Measurements from ENCODE around the gene SPATA18. TPM values are rescaled to one million over a fixed set of nuclear protein-coding genes. Genes with fewer than 3 reads are reported as not detected.

Gene SPATA18
- total and polyA plus RNA-seq, 2 experiments from 2014 or later: 2.7 to 7.8 TPM

DNA sequence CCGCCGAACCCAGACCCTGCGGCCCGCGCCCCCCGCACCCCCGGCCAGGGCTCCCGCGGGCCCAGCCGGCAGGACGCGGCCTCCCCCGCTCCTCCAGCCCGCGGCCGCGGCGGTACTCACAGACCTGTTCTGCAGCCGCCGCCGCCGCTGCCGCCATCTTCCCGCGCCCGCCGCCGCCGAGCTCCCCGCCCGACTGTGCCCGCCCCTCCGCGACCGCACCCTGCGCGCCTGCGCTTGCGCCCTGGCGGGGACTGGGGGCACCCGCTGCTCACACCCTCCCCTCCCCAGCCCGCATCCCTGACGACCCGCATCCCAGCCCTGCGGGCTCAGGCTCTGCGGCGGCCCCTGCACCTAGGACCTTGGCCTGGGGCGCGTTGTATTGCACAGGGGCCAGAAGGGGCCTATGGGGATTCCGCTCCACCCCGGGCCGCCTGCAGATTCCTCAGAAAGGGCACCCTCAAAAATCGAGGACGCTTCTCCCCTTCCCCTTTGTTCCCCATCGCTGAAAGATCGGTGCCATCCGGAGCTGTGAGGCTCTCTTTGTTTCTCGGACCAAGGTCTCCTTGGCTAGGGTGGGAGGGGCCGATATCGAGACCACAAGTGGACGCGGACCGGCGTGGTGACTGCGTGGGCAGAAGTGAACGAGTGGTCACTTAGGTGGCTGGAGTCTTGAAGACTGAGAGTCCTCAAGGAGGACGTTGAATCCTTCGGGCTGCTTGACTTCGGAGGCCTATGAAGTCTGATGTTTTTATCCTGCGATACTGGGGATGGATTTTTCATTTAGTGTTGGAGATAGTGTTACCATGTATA, 12.8 kb upstream of the SPATA18 start, which contains the start of gene SGCB:
TSS of gene SGCB (minus strand) at position 197 of the 810 bp plus-strand sequence. CDS start at position 157, 40 bp downstream.
- Histone ChIP-seq H3K36me3 (replicated peaks; ENCODE audit: insufficient read depth, low read depth) (no peaks in the 10 kb centered on the region), H3K9me3 (ENCODE audit: low read depth) (no peaks in the 10 kb centered on the region), H3K9me2 (replicated peaks; ENCODE audit: insufficient read depth) (no peaks in the 10 kb centered on the region), H3K4me3 (peak within 1 kb of the TSS; percentile 96), H3K4me2 (peak within 1 kb of the TSS; percentile 96), H3K27ac (peak within 1 kb of the TSS; percentile 87), H2AFZ (peak within 1 kb of the TSS; percentile 100), H3K4me1 (ENCODE audit: insufficient read depth) (no peaks in the 10 kb centered on the region), H3K27me3 (peaks cover 16% of the 10 kb centered on the region), H3K79me2 (peaks cover 40% of the 10 kb centered on the region), H4K20me1 (ENCODE audit: insufficient read depth, poor library complexity, severe bottlenecking) (no peaks in the 10 kb centered on the region)
- TF ChIP-seq, protein P1, sequence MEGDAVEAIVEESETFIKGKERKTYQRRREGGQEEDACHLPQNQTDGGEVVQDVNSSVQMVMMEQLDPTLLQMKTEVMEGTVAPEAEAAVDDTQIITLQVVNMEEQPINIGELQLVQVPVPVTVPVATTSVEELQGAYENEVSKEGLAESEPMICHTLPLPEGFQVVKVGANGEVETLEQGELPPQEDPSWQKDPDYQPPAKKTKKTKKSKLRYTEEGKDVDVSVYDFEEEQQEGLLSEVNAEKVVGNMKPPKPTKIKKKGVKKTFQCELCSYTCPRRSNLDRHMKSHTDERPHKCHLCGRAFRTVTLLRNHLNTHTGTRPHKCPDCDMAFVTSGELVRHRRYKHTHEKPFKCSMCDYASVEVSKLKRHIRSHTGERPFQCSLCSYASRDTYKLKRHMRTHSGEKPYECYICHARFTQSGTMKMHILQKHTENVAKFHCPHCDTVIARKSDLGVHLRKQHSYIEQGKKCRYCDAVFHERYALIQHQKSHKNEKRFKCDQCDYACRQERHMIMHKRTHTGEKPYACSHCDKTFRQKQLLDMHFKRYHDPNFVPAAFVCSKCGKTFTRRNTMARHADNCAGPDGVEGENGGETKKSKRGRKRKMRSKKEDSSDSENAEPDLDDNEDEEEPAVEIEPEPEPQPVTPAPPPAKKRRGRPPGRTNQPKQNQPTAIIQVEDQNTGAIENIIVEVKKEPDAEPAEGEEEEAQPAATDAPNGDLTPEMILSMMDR (IDR thresholded peaks at IDR 0.05; ENCODE audit: poor library complexity): no peak
- TF ChIP-seq EZH2phosphoT487 (IDR thresholded peaks at IDR 0.05; ENCODE audit: low read depth, severe bottlenecking, unreplicated experiment) (no peak), EZH2 (IDR thresholded peaks at IDR 0.05; ENCODE audit: borderline replicate concordance) (no peak)
- 17% methylated on average over 15 of the region's 70 CpGs for WGBS (ENCODE audit: low lambda C conversion rate, missing lambda C conversion rate)
- peak; percentile 80 for DNase-seq (ENCODE audit: low spot score)

DNA sequence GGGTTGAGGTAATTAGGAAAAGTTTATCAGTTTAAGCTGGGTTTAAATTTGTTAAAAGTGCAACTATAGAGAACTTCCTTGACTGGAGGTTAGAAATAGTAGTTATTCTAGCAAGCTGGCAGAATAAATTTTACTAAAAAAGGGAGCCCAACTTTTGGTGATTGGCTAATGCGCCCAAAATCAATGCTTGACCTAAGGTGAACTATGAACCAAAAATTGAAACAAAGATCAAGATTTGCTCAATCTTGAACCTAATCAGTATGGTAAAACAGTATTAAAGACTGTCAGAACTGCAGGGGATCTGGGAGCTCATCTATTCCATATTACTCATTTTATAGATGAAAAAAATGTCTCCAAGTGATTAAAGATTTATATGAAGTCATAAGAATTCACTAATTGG, 6.1 kb upstream of the SPATA18 start:
- no peaks in the 10 kb centered on the region for H3K36me3 ChIP-seq (replicated peaks; ENCODE audit: insufficient read depth, low read depth)
- no peaks in the 10 kb centered on the region for H3K9me2 ChIP-seq (replicated peaks; ENCODE audit: insufficient read depth)
- H2AFZ ChIP-seq: no peak overlapping the region
- H3K4me2 ChIP-seq: no peak overlapping the region
- no peak overlapping the region for H3K27ac ChIP-seq
- no peaks in the 10 kb centered on the region for H3K79me2 ChIP-seq
- peaks cover 15% of the 10 kb centered on the region for H3K27me3 ChIP-seq
- peaks cover 4% of the 10 kb centered on the region for H3K4me1 ChIP-seq (ENCODE audit: insufficient read depth)
- TF ChIP-seq, protein P1 (IDR thresholded peaks at IDR 0.05; ENCODE audit: poor library complexity): no peak
- TF ChIP-seq EZH2phosphoT487 (IDR thresholded peaks at IDR 0.05; ENCODE audit: low read depth, severe bottlenecking, unreplicated experiment): no peak
- no peak for TF ChIP-seq EZH2 (IDR thresholded peaks at IDR 0.05; ENCODE audit: borderline replicate concordance)
- no peak for DNase-seq (ENCODE audit: low spot score)
- H4K20me1 ChIP-seq (ENCODE audit: insufficient read depth, poor library complexity, severe bottlenecking): no peaks in the 10 kb centered on the region
- 93% methylated on average over 1 of the region's 1 CpG for WGBS (ENCODE audit: low lambda C conversion rate, missing lambda C conversion rate)
- no peaks in the 10 kb centered on the region for H3K9me3 ChIP-seq (ENCODE audit: low read depth)
- no peak overlapping the region for H3K4me3 ChIP-seq

DNA sequence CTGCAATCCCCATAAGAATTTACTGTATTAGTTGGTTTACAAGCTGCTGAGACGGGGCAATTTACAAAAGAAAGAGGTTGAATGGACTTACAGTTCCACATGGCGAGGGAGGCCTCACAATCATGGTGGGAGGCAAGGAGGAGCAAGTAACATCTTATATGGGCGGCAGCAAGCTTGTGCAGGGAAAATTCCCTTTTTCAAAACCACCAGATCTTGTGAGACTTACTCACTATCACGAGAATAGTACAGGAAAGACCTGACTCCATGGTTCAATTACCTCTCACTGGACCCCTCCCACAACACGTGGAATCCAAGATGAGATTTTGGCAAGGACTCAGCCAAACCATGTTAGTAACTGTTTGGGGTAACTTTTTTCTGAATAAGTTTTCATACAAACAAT, 1.8 kb upstream of the SPATA18 start:
- TF ChIP-seq EZH2 (IDR thresholded peaks at IDR 0.05; ENCODE audit: borderline replicate concordance) (no peak), EZH2phosphoT487 (IDR thresholded peaks at IDR 0.05; ENCODE audit: low read depth, severe bottlenecking, unreplicated experiment) (no peak)
- TF ChIP-seq, protein P1 (IDR thresholded peaks at IDR 0.05; ENCODE audit: poor library complexity): no peak
- WGBS (ENCODE audit: low lambda C conversion rate, missing lambda C conversion rate): 83% methylated on average over 5 of the region's 5 CpGs
- H3K36me3 ChIP-seq (replicated peaks; ENCODE audit: insufficient read depth, low read depth): no peaks in the 10 kb centered on the region
- peaks cover 7% of the 10 kb centered on the region for H3K4me1 ChIP-seq (ENCODE audit: insufficient read depth)
- H3K27me3 ChIP-seq: peaks cover 2% of the 10 kb centered on the region
- H3K79me2 ChIP-seq: no peaks in the 10 kb centered on the region
- H3K27ac ChIP-seq: no peak overlapping the region
- H4K20me1 ChIP-seq (ENCODE audit: insufficient read depth, poor library complexity, severe bottlenecking): no peaks in the 10 kb centered on the region
- H2AFZ ChIP-seq: no peak overlapping the region
- no peak for DNase-seq (ENCODE audit: low spot score)
- H3K9me3 ChIP-seq (ENCODE audit: low read depth): no peaks in the 10 kb centered on the region
- no peak overlapping the region for H3K4me3 ChIP-seq
- H3K9me2 ChIP-seq (replicated peaks; ENCODE audit: insufficient read depth): no peaks in the 10 kb centered on the region
- no peak overlapping the region for H3K4me2 ChIP-seq
